Measurements from ENCODE around the gene GATAD2B. TPM values are rescaled to one million over a fixed set of nuclear protein-coding genes. Genes with fewer than 3 reads are reported as not detected.
A peak's percentile ranks its signal among the peaks of the same experiment; 100 is the strongest.

GATAD2B gene
- total RNA-seq, 1 donor from 2014 or later = 15.5 TPM

DNA sequence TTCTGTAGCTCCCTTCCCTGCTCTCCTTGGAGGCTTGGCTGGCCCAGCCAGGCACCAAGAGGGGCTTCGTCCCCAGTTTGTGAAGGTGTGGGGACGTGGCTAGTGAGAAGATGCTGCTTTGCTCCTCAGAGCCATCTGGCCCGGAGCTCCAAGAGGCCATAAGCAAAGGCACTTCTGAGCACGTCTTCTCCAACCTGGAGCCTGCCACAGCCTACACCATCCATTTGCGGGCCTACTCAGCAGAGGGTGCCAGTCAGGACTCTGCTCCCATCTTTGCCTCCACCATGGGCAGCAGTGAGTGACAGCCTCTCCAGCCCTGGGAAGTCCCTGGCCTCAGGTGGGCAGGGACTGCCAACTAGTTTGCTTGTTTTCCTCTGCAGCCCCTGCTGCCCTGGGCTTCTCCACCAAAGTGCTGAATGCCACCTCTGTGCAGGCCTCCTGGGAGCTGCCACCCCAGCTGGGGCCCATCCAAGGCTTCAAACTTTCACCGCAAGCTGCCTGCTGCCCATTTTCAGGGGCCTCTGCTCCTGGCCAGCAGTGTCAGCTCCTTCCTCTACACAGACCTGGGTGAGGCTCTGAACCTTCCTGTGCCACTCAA, 121.6 kb downstream of the GATAD2B start:
- FAIRE-seq = no peak
- DNase-seq (ENCODE audit: low spot score in 2 of 2) = no peak

- FAIRE-seq = no peak
- DNase-seq (ENCODE audit: low spot score in 2 of 2) = no peak
These were observed 122.3 kb downstream of the GATAD2B start for GRCh38 chr1:153800516-153800915.

GRCh38 chr1:153799566-153800465, 123.0 kb downstream of the GATAD2B start:
- FAIRE-seq = no peak
- DNase-seq (ENCODE audit: low spot score in 2 of 2) = no peak

DNA sequence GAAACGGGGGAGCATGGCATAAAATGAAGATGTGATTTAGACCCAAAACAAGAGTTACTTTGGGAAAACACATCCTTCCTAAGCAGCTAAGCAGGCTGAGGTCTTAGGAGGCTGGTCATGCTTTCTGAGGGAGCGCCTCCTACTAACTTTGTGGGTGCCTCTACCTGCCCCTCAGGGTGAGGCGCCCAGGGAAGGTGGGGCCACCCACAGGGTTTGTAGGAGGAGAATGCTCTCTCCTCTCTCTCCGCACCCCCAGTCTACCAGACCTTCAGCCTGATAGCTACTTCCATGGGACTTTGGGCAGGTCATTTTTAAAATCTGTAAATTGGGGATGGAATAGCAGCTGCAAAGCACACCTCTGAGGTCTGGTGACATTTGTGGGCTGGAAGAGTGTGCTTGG, 123.8 kb downstream of the GATAD2B start:
- no peak for FAIRE-seq
- DNase-seq (ENCODE audit: low spot score in 2 of 2) = no peak

DNA sequence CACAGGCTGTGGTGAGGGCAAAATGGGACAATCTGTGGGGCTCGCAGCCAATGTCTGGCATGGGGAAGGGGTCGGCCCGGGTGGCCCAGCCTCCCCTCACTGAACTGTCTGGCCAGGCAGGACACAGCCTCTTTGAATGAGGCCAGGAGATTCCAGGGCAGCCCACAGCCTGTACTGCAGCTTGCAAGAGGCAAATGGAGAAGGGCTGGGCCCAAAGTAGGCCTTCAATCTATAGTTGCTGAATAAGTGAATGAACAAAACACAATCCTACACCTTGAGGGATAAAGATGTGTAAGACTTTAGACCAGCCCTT, 124.3 kb downstream of the GATAD2B start:
- FAIRE-seq = no peak
- no peak for DNase-seq (ENCODE audit: low spot score in 2 of 2)

GRCh38 chr1:153796786-153797659, 125.7 kb downstream of the GATAD2B start:
- peak; percentile 79 to 87 for DNase-seq (ENCODE audit: low spot score in 2 of 2)
- no peak for FAIRE-seq

- FAIRE-seq (no peak), DNase-seq (ENCODE audit: low spot score in 2 of 2) (no peak)
These were observed 126.6 kb downstream of the GATAD2B start for GRCh38 chr1:153795934-153796785.

DNA sequence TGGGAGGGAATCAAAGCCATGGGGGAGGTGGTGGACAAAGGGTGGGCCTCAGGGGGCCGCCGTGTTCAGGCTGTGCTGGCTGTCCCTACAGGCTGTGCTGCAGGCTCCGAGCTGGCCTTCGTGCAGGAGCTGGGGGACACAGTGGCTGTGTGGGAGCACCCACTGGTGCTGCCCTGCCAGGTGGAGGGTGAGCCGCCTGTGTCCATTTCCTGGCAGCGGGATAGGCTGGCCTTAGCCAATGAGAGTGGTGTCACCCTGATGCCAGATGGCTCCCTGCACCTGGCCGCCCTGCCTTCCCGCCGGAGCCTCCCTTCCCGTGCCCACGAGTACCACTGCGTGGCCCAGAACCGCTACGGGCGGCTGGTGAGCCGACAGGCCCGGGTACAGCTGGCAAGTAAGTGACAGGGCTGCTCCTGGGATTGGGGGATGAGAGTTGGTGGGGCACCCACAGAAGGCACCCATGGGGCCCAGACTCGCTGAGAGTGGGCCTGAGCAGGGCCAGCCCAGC, 127.4 kb downstream of the GATAD2B start:
- no peak for DNase-seq (ENCODE audit: low spot score in 2 of 2)
- FAIRE-seq = no peak

GRCh38 chr1:153794624-153795329, 128.0 kb downstream of the GATAD2B start:
- DNase-seq (ENCODE audit: low spot score in 2 of 2) (no peak), FAIRE-seq (no peak)

DNA sequence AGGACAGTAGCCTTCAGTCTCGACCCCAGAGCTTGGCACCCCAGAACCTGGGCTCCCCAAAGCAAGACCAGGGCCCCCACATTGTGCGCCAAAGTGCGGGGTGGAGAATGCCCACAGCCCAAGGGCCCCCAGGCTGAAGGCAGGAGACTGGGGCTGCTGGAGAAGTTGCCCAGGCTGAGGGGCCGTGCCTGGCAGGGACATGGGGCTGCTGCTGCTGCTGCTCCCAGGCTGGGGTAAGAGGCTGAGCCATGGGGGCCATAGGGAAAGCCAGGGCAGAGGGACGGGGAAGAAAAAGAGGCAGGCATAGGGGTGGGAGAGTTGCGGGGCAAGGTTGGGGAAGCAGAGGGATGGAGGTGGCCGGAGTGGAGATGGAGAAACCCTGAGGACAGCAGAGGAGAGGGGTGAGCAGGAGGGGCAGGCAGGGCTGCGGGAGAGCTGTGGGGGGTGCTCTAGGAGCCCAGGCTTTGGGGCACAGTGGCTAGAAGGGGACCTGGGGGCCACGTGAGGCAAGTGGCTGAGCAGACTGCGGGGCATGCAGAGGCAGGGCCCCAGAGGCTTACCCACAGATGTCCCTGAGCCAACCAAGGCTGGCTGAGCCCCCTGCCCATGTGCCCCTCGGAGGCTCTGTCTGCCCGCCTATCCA, 128.7 kb downstream of the GATAD2B start:
- FAIRE-seq (no peak), DNase-seq (ENCODE audit: low spot score in 2 of 2) (no peak)

- DNase-seq (ENCODE audit: low spot score in 2 of 2) (no peak), FAIRE-seq (no peak)
These were observed 129.4 kb downstream of the GATAD2B start for GRCh38 chr1:153793261-153793972.

- no peak for DNase-seq (ENCODE audit: low spot score in 2 of 2)
- no peak for FAIRE-seq
These were observed 130.1 kb downstream of the GATAD2B start for GRCh38 chr1:153792631-153793041.

DNA sequence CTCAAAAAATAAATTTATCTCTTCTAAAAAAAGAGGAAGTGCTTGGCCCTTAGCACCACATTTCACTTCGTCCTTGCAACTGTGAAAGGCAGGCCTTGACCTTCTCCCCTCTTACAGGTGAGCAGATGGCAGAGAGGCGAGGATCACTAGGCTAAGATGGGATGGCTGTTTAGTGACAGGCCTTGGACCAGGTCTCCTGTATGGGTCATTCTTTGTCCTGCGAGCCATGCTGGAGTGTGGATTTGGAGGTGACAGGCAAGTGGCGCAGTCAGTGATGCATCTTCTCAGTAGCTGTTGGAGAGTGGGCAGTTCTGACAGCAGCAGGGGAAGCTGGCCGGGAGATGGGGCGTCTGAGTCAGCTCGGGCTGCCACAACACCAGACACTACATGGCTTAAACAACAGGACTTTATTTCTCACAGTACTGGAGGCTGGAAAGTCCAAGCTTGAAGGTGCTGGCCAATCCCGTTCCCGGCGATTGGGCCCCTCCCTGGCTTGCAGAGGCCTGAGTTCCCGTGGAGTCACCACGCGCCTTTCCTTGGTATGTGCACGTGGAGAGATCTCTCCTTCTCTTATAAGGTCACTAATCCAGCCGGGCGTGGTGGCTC, 131.0 kb downstream of the GATAD2B start:
- DNase-seq (ENCODE audit: low spot score in 2 of 2) = no peak
- no peak for FAIRE-seq

GRCh38 chr1:153790966-153791647, 131.7 kb downstream of the GATAD2B start:
- DNase-seq (ENCODE audit: low spot score in 2 of 2) = no peak
- no peak for FAIRE-seq

DNA sequence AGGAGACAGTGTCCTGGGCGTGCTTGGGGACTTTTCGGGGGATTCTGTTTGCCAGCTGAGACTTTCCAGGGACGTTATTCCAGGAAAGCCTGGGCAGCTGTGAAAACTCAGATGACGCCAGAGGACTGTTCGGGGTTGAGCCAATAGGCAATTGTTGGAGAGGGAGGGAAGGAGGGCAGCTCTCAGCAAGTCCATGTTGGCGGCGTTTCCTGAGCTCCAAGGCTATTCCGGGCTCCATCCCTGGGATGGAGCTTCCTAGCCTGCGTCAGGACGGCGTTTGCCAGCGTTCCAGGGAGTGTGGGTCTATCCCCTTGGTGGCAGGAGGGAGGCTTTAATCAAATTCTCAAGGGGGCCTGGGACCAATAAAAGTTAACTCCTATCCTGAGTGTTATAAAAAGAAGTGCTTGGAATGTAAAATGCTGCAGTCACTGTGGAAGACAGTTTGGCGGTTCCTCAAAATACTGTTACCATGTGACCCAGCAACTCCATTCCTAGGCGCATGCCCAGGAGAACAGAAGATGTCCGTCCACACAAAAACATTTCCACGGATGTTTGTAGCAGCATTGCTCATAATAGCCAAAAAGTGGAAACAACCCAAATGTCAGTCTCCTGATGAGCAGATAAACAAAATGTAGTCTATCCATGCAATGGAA, 132.3 kb downstream of the GATAD2B start:
- no peak for FAIRE-seq
- DNase-seq (ENCODE audit: low spot score in 2 of 2) = peak; percentile 68 to 77

GRCh38 chr1:153789478-153790034, 133.2 kb downstream of the GATAD2B start:
- DNase-seq (ENCODE audit: low spot score in 2 of 2) = no peak
- FAIRE-seq = no peak
